Hair follicular keratinocyte (primary cell): ENCODE data around the gene SLC41A2. TPM values are rescaled to one million over a fixed set of nuclear protein-coding genes. Genes with fewer than 3 reads are reported as not detected.

Source experiments
- total RNA-seq: library from RNA; depleted of rRNA; stranded (reverse); fragments of >200 nt; gene quantifications from 2 replicates; pipeline ENCODE4 v1.2.3, GENCODE V29; 2015

The SLC41A2 gene, protein sequence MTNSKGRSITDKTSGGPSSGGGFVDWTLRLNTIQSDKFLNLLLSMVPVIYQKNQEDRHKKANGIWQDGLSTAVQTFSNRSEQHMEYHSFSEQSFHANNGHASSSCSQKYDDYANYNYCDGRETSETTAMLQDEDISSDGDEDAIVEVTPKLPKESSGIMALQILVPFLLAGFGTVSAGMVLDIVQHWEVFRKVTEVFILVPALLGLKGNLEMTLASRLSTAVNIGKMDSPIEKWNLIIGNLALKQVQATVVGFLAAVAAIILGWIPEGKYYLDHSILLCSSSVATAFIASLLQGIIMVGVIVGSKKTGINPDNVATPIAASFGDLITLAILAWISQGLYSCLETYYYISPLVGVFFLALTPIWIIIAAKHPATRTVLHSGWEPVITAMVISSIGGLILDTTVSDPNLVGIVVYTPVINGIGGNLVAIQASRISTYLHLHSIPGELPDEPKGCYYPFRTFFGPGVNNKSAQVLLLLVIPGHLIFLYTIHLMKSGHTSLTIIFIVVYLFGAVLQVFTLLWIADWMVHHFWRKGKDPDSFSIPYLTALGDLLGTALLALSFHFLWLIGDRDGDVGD
- 1.7 and 2.2 TPM in 2 replicates for total RNA-seq

DNA sequence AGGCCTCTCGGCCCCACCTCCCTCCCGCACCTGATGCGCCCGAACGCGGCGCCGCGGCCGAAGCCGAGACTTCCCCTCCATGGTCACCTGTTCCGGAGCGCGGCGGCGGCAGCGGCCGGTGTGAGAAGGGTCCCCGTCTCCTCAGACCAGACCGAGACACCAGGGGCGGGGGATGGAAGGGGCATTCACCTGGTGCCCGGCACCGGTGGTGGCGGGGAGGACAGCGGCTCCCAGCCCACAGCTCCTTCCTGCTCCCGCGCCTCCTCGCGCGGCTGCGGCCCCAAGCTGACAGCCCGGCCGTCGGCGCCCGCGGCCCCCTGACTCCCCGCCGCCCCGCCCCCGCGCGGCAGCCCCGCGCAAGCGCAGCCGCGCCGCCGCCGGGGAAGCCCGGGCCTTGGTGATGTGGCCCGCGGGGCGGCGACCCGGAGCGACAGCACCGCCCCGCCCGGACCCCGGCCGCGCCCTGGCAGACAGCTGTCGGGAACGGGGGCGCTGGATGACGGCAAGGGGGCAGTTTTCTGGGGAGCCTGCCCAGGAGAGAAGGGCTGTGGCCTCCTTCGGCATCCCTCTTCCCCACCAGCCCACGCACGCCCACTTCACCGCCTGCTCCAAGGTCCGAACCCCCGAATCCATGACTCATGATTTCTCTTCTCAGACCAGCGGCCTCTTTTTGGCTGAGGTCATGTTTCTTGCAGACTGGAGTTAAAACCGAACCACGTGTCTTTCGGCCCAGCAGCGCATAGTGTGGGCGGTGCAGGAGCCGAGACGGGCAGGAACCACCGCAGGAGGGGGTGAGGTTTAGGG is at the start of gene SLC41A2:
Gene SLC41A2, minus strand, starts transcription at position 290 of the 804 bp plus-strand sequence. CDS start 29,763 bp downstream, outside the sequence.

DNA sequence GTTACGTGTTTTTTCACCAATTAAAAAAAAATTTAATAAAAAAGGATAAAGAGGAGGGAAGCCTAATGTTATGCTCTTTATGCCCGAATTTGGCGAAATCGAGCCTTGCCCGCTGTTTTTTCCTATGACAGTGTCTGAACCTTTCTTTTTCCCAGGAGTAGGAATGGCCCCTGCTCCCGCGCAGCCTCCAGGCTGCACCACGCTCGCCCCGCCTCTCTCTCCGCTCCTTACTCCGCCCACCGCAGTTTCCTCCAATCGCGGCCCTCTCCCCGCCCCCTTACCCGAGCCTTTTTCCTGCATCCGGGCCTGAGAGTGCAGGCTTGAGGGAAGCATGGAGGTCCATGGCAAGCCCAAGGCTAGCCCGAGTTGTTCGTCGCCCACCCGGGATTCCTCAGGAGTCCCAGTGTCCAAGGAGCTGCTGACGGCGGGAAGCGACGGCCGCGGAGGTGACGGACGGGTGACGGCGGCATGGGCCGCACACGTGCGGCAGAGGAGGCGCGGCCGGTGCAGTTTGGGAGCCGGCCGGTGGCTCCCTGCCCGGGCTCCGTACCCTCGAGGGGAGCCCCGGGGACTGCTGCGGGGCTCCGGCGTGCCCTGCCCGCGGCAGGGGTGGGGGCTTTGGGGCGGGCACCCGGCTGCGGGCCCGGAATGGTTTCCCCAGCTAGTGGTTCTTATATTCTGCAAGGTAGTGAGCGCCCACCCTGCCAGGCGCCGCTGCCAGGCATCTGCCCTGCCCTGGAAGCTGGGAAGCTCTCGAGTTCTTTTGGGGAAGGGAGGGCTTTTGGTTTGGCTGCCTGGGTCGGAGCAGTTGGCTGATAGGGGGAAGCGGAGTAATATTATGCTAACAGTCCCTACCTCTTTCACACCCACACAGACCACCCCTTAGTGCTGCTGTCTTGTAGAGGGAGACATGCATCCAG is 28.2 kb upstream of the SLC41A2 start, which contains the start of gene NOPCHAP1:
Gene NOPCHAP1, plus strand, starts transcription at position 295 of the 920 bp plus-strand sequence. Its CDS starts 37 bp downstream, at position 332.

Other genes with a start within 250 kb of the SLC41A2 start
- 12.3 and 14.5 TPM in 2 replicates for gene NOPCHAP1, start 28.0 kb upstream of the SLC41A2 start, total RNA-seq
- 8.0 and 22.4 TPM in 2 replicates for gene ALDH1L2, start 126.2 kb upstream of the SLC41A2 start, total RNA-seq
- gene WASHC4, start 149.4 kb upstream of the SLC41A2 start, total RNA-seq = 19.0 and 25.5 TPM in 2 replicates